HG02981 (cell line): ENCODE results near the gene IL4R.

Experiments
- ATAC-seq: cut with Tn5 transposase; IDR thresholded peaks from one replicate; pipeline ENCODE4 v1.9.1; 2021; ENCODE audit warnings: mild to moderate bottlenecking, moderate library complexity; ENCODE audit not compliant: unreplicated experiment

Gene IL4R

DNA sequence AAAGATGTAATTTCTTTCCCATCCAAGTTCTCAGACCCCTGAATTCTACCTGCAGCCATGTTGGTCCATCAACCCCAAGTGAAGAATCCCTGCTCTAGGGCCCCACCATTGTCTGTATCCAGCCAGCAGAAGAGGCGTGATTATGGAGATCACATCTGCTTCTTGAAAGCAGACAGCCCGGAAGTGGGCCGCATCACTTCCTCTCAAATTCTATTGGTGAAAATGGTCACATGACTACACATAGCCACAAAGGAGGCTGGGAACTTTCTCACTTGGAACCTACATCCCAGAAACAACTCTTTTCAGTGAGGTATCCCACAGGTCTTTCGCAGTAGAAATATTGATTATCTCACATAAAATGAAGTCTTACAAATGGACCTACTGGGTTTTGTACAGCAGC is 40.1 kb downstream of the IL4R start:
- ATAC-seq, result no peak

DNA sequence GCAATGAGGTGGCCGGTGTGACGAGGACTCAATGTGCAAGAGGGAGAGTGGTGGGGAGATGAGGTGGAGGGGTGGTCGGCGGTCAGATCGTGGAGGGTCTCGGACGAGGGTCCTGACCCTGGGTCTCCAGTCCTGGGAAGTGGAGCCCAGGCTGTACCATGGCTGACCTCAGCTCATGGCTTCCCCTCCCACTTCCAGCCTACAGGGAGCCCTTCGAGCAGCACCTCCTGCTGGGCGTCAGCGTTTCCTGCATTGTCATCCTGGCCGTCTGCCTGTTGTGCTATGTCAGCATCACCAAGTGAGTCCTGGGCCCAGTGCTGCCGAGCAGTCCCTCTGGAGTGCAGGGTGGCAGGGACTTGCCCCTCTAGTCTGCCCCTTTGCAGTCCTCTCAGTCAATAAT is 41.8 kb downstream of the IL4R start:
- no peak for ATAC-seq

DNA sequence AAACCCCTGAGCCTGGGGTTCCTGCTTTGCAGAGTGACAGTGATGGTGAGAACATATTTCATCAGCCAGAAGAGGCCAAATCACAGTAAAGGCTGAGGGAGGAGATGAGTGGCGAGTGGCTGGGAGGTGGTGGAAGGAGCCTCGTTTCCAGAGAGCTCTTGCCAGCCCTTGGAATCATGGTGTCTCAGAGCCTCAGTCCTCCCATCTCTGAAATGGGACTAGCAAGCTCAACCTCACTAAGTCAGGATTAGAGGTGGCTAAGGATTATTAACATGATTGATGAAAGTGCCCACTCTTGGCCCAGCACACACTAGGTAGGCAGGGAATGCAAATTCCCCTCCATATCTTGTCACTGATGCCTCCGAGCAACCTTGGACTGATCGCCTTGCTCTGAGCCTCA is 43.0 kb downstream of the IL4R start:
- no peak for ATAC-seq

DNA sequence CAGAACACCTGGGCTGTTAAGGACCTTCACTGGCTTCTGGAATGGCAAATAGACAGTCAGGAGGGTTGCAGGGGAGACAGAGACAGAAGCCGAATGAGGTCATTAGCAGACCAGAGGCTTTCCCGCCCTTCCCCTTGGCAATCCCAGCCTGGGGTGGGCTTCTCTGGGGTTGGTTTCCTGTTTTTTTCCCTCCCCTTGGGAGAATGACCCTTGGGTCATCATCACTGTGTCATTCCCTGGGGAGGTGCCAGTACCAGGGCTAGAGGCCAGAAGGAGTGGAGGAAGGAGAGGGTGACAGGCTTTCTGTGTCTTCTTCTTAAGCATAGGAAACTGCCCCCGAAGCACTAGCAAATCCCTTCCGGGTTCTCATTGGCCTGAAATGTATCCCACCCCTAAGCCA is 45.3 kb downstream of the IL4R start:
- ATAC-seq, result no peak

DNA sequence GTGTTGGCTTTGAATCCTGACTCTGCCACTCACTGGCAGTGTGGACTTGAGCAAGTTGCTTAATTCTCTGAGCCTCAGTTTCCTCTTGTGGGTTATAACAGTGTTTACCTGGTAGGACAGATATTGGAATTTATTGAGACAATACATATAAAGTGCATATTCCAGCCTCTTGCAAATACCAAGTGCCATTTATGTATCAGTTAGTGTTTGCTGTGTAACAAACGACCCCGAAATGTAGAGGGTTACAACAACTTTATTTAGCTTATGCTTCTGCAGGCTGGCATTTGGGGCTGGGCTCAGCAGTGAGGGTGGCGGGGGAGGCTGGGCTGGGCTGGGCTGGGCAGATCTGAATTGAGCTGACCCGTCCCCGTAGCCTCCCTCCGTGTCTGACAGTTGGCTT is 45.8 kb downstream of the IL4R start:
- ATAC-seq, result no peak

DNA sequence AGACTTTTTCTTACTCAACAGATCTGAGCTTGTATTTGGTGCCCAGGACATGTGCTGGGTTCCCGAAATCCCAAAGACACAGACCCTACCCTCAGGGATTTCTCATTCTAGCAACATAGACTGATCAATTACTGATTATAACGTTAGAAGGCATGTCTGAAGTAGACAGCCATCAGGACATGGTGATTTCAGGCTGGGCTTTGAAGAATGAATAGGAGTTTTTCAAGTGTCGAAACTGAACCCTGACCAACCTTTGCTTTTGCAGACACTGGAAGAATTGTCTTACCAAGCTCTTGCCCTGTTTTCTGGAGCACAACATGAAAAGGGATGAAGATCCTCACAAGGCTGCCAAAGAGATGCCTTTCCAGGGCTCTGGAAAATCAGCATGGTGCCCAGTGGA is 48.2 kb downstream of the IL4R start:
- ATAC-seq, result no peak

DNA sequence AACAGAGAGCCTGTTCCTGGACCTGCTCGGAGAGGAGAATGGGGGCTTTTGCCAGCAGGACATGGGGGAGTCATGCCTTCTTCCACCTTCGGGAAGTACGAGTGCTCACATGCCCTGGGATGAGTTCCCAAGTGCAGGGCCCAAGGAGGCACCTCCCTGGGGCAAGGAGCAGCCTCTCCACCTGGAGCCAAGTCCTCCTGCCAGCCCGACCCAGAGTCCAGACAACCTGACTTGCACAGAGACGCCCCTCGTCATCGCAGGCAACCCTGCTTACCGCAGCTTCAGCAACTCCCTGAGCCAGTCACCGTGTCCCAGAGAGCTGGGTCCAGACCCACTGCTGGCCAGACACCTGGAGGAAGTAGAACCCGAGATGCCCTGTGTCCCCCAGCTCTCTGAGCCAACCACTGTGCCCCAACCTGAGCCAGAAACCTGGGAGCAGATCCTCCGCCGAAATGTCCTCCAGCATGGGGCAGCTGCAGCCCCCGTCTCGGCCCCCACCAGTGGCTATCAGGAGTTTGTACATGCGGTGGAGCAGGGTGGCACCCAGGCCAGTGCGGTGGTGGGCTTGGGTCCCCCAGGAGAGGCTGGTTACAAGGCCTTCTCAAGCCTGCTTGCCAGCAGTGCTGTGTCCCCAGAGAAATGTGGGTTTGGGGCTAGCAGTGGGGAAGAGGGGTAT is 48.9 kb downstream of the IL4R start:
- ATAC-seq, result no peak

DNA sequence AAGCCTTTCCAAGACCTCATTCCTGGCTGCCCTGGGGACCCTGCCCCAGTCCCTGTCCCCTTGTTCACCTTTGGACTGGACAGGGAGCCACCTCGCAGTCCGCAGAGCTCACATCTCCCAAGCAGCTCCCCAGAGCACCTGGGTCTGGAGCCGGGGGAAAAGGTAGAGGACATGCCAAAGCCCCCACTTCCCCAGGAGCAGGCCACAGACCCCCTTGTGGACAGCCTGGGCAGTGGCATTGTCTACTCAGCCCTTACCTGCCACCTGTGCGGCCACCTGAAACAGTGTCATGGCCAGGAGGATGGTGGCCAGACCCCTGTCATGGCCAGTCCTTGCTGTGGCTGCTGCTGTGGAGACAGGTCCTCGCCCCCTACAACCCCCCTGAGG is 49.5 kb downstream of the IL4R start:
- no peak for ATAC-seq

DNA sequence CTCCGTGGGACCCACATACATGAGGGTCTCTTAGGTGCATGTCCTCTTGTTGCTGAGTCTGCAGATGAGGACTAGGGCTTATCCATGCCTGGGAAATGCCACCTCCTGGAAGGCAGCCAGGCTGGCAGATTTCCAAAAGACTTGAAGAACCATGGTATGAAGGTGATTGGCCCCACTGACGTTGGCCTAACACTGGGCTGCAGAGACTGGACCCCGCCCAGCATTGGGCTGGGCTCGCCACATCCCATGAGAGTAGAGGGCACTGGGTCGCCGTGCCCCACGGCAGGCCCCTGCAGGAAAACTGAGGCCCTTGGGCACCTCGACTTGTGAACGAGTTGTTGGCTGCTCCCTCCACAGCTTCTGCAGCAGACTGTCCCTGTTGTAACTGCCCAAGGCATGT is 50.0 kb downstream of the IL4R start:
- no peak for ATAC-seq

DNA sequence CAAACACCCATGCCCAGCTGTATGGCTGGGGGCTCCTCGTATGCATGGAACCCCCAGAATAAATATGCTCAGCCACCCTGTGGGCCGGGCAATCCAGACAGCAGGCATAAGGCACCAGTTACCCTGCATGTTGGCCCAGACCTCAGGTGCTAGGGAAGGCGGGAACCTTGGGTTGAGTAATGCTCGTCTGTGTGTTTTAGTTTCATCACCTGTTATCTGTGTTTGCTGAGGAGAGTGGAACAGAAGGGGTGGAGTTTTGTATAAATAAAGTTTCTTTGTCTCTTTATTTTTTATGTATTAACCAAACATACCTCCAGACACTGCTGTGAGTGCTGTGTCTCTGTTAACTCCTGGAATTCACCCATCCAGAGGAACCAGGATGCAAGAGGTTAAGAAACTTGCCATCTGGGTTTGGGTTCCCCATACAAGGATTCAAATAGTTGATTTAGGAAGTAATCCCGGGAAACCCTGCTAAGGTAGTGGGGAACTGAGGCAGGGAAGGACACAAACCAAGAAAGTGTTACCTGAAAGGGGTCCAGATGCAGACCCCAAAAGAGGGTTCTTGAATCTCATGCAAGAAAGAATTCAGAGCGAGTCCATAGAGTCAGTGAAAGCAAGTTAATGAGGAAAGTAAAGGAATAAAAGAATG is 50.8 kb downstream of the IL4R start:
- ATAC-seq, result no peak

DNA sequence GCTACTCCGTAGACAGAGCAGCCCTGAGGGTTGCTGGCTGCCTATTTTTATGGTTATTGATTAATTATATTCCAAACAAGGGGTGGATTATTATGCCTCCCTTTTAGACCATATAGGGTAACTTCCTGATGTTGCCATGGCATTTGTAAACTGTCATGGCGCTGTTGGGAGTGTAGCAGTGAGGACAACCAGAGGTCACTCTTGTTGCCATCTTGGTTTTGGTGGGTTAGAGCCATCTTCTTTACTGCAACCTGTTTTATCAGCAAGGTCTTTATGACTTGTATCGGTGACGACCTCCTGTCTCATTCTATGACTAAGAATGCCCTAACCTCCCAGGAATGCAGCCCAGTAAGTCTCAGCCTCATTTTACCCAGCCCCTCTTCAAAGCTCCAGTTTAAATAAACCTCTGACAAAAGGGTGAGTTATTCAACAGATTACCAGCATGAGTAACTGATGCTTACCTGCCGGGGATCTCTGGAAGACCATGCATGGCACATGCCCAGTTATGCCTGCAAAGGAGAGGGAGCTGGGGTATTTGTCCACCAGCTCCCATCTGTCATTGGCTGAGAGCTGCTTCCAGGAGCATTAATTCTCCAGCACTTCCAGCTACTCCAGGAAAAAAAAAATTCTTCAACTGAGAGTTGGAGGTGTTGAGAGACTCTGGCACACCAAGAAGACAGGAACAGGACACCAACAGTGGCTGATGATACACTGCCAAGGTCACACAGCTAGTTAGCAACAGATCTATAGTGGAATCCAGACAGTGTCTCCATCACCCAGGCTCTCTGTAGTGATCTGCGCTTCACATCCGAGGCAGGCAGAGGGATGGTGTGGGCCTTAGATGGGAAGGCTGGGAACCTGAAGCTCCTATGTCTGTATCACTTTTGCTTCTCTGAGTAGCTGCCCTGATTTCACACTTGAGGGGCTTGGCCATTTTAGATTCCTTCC is 51.6 kb downstream of the IL4R start:
- no peak for ATAC-seq

DNA sequence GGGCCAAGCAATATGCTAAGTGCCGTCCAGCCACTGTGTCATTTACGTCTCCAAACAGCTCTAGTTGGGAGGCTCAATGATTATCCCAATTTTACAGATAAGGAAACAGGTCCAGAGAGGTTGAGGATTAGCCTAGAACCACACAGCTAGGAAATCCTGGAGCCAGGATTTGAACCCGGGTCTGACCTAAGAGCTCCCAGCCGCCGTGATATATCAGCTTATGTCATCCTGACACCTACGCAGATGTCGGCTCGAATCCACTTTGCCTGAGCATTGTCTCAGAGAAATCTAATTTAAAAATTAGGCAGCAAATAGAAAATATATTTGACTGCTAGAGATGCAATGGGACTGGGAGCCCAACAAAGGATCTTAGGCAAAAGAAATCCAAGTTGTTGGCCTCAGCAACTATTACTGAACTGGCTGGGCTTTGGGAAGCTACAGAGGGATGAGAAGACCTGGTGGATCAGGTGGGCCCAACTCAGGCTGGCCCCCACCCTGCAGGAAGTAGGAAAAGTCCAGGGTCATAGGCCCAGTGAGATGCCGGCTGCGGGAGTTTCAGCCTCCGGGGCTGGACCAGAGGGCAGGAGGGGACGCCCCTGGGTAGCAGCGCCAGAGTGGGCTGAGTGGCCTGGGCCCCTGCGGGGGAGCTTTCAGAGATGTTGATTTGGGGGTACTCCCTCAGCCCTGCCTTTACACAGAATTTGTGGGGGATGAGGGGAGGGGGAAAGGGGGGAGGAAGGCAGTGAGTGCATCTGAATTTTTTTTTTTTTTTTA is 53.1 kb downstream of the IL4R start:
- peak; percentile 5 for ATAC-seq

DNA sequence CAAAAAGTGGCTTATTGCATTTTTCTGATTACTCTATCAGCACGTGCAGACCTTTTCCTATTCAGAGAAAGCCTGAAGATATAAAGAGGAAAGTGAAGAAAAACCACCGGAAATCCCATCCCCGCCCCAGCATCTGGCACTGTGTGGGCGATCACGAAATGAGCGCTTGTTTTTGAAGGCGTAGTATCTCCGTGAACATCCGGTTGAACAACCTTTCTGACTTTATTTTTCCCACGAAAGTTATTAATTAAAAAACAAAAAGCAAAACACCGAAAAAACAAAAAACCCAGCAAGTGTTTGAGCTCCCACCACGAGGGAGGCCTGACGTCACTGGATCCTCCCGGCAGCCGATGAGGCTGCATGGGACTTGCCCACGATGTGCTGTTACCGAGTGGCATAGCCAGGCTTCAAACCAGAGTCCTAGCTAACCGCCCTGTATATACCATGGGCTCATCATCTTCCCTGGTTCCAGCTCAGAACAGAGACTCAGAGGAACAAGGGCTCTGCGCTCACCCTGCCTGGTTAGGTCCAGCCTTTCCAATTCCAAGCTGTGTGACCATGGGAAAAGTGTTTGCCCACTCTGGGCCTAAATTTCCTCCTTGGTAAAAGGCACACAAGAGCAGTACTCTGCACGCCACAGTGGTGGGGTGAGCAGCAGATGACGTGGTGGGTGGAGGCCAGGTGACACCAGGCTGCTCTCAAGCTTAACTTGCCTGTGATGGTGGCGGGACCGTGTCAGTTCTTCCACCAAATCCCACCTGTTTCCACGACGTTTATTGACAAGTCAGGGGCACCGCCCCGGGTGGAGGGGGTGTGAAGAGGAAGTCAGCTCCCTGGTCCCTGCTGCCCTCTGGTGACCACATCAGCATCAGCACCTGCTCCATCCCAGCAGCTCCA is 53.9 kb downstream of the IL4R start:
- ATAC-seq, result peak; percentile 67

DNA sequence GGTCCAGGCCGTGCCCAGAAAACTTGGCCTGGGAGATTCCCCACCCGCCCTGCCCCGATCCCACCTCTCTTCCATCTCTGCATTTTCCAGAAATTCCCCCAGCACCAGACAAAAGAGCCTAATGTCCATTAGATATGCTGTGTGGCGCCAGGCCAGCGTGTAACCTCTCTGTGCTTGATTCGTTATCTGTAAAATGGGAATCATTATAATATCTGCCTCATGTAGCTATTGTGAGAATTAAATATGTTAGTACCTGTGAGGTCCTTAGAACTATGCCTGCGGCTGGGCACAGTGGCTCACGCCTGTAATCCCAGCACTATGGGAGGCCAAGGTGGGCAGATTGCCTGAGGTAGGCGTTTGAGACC is 54.6 kb downstream of the IL4R start:
- ATAC-seq, result no peak

DNA sequence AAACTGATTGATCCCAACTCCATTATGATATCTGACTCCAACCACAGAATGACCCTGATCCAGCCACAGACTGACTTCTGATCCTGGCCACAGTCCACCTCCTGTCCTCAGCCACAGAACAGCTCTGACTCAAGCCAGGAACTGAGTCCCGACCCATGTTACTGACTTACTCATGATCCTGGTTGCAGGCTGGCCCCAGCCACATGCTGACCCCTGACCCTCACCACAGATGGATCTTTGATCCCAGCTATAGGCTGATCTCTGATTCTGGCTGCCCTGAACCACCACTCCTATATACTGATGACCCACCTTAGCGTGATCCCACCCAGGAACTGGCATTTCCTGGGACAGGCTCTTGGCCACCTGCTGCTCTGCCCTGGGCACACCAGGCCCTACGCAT is 56.0 kb downstream of the IL4R start:
- no peak for ATAC-seq

DNA sequence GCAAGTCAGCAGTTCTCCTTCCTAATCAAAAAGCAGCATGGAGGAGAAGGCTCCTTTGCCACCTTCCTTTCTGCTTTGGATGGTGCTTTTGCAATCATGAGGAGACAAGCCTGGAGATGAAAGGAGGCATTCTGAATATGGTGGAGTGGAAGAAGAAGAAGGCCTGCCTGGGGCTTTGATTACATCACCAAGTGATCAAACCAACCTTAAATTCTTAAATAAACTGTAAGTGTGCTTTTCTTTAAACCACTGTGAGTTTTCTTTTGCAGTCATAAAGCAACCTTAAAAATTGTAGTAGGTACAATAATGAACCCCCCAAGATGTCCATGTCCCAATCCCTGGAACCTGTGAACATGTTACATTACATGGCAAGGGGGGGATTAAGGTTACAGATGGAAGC is 56.5 kb downstream of the IL4R start:
- no peak for ATAC-seq

DNA sequence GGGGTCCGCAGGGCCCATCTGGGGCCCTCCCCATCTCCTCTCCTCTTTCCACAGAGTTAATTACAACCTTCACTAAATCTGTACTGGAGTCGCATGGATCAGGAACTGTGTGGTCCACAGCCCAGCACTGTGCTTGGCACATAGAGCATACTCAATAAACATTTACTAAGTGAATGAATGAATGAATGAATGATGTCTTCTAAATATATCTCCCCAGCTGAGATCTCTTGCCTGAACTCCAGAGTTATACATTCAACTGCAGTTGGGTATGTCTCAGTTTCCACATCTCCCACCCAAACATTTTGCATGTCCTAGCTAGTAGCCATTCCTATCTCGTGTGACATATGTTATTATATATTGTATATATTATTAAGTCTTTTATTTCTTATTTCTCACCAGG is 59.5 kb downstream of the IL4R start:
- ATAC-seq, result no peak

DNA sequence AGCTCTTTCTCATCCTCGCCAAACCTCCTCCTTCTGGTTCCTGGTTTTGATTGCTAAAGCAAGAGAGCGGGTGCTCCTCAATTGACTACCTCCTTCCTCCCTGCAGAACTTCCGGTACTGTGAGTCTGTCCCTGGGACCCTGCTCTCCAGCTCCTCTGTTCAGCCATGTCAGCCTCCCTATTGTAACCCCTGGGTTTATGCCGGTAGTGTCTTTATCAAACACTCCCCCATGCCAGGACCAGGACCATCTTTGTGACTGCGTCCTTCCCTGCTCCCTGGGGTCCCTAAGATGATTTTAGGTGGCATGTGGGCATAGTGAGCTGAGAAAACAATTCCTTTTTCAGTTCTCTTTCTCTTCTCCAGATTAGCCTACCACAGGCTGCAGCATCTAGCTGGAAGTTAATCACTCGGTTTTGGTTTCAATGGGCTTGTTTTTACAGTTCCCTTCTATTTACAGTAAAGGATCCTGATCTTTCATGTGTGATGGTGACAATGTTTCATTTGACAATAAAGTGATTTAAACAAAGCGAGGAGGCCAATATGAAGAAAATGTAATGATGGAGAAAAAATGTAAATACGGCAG is 60.5 kb downstream of the IL4R start:
- peak; percentile 31 for ATAC-seq

DNA sequence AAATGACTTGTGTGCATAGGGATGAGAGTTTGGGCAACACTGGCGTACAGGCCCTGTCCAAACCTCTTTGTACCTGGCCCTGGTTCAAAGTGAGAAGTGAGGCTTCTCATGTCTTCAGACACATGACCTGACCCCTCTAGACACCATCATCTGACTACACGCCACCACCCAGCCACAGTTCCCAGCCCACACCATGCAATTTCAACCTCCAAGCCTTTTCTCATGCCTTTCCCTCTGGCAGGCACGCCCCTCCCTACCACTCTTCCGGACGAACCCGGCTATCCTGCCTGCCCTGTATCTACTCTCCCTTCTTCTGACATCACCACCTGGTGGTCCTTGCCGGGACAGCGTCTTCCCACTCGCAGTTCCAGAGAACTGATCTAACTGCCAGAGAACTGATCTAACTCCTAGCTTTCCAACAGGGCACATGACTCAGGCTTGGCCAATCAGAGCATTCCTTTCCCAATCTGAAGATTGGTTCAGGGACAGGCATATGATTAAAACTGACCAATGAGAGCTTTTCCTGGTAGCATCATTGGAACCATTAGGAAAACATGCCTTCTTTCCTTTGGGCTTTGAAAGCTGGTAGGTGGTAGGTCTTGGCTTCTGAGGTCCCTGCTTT is 61.1 kb downstream of the IL4R start:
- peak; percentile 37 for ATAC-seq
